SU-DHL-6 (cell line): ENCODE results near the gene CRAMP1.

ENCODE experiments used
- EZH2phosphoT487 ChIP-seq: fragments of 200-600 bp; sonication (generic), shearing (Covaris generic); conservative IDR thresholded peaks from 2 replicates; pipeline ENCODE4 v1.6.1; 2018; ENCODE audit warnings: mild to moderate bottlenecking, antibody characterized with exemption, low read length, moderate library complexity, mixed read lengths
- TF ChIP-seq, protein P1 (sequence below): fragments of 200-600 bp; sonication (generic); IDR thresholded peaks from one replicate; pipeline ENCODE4 v1.5.1; 2017; ENCODE audit warnings: antibody characterized with exemption, mild to moderate bottlenecking, low read length, moderate library complexity; ENCODE audit not compliant: insufficient read depth, poor library complexity, severe bottlenecking

DNA sequence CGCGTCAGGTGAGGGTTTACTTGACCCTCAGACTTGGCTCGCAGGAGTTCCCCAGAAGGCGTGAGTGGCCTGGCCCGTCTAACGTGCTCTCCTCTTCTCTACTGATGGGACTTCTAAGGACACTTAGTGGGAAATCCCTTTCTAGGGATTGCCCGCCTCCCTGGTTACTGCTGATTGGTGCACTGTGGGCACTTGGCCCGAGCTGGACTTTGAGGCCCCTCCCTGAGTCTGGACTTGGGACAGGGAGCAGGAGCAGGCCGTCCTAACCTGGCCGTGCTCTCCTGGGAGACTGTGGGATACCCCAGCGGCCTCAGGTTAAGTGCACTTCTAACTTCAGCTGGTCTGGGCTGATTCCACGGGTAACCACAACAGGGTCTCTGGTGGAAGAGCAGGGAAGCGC, 15.0 kb upstream of the CRAMP1 start:
- TF ChIP-seq, protein P1, sequence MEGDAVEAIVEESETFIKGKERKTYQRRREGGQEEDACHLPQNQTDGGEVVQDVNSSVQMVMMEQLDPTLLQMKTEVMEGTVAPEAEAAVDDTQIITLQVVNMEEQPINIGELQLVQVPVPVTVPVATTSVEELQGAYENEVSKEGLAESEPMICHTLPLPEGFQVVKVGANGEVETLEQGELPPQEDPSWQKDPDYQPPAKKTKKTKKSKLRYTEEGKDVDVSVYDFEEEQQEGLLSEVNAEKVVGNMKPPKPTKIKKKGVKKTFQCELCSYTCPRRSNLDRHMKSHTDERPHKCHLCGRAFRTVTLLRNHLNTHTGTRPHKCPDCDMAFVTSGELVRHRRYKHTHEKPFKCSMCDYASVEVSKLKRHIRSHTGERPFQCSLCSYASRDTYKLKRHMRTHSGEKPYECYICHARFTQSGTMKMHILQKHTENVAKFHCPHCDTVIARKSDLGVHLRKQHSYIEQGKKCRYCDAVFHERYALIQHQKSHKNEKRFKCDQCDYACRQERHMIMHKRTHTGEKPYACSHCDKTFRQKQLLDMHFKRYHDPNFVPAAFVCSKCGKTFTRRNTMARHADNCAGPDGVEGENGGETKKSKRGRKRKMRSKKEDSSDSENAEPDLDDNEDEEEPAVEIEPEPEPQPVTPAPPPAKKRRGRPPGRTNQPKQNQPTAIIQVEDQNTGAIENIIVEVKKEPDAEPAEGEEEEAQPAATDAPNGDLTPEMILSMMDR = no peak
- no peak for TF ChIP-seq EZH2phosphoT487
